ENCODE measurements around the gene GRM7. TPM values are rescaled to one million over a fixed set of nuclear protein-coding genes. Genes with fewer than 3 reads are reported as not detected.

GRM7 gene
- polyA plus RNA-seq, 1 donor from 2014 or later: 23.8 TPM

DNA sequence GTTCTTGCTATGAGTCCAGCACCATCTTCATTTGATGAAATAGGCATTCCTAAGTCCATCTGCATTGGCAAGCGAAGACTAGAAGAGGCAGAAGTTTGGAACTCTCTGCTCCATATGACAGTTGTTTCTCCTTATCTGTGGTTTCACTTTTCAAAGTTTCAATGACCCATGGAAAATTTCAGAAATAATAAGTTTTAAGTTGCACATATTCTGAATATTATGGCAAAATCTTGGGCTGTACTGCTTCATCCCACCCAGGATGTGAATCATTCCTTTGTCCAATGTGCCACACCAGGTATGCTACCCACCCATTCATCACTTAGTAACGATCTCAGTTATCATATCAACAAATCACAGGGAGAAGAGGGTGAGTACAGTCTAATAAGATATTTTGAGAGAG, 647.9 kb downstream of the GRM7 start:
- H3K27me3 ChIP-seq (ENCODE audit: insufficient read depth, low read depth, low read length): no peaks in the 10 kb centered on the region
- no peak overlapping the region for H3K4me3 ChIP-seq (ENCODE audit: low read length)
- no peaks in the 10 kb centered on the region for H3K36me3 ChIP-seq (ENCODE audit: insufficient read depth, low read length)
- no peaks in the 10 kb centered on the region for H3K9me3 ChIP-seq (ENCODE audit: low read length)
- no peak overlapping the region for H3K4me2 ChIP-seq (ENCODE audit: low read length)
- H3F3A ChIP-seq (ENCODE audit: insufficient read depth, low read length, poor library complexity, severe bottlenecking): no peaks in the 10 kb centered on the region
- H4K20me1 ChIP-seq (ENCODE audit: insufficient read depth): no peaks in the 10 kb centered on the region
- no peak overlapping the region for H2AFZ ChIP-seq (ENCODE audit: low read depth, low read length)
- no peak for TF ChIP-seq EP300 (conservative IDR thresholded peaks at IDR 0.05; ENCODE audit: poor library complexity, severe bottlenecking)
- TF ChIP-seq EZH2 (IDR thresholded peaks at IDR 0.05; ENCODE audit: borderline replicate concordance, insufficient read depth, low read length, poor library complexity, severe bottlenecking): no peak
- TF ChIP-seq MXI1 (conservative IDR thresholded peaks at IDR 0.05; ENCODE audit: poor library complexity, severe bottlenecking): no peak
- TF ChIP-seq, protein P1, sequence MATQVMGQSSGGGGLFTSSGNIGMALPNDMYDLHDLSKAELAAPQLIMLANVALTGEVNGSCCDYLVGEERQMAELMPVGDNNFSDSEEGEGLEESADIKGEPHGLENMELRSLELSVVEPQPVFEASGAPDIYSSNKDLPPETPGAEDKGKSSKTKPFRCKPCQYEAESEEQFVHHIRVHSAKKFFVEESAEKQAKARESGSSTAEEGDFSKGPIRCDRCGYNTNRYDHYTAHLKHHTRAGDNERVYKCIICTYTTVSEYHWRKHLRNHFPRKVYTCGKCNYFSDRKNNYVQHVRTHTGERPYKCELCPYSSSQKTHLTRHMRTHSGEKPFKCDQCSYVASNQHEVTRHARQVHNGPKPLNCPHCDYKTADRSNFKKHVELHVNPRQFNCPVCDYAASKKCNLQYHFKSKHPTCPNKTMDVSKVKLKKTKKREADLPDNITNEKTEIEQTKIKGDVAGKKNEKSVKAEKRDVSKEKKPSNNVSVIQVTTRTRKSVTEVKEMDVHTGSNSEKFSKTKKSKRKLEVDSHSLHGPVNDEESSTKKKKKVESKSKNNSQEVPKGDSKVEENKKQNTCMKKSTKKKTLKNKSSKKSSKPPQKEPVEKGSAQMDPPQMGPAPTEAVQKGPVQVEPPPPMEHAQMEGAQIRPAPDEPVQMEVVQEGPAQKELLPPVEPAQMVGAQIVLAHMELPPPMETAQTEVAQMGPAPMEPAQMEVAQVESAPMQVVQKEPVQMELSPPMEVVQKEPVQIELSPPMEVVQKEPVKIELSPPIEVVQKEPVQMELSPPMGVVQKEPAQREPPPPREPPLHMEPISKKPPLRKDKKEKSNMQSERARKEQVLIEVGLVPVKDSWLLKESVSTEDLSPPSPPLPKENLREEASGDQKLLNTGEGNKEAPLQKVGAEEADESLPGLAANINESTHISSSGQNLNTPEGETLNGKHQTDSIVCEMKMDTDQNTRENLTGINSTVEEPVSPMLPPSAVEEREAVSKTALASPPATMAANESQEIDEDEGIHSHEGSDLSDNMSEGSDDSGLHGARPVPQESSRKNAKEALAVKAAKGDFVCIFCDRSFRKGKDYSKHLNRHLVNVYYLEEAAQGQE (IDR thresholded peaks at IDR 0.05; ENCODE audit: borderline replicate concordance): no peak
- TF ChIP-seq RAD21 (conservative IDR thresholded peaks at IDR 0.05): no peak
- no peak for TF ChIP-seq POLR2AphosphoS5 (IDR thresholded peaks at IDR 0.05)
- no peak for TF ChIP-seq SMC3 (conservative IDR thresholded peaks at IDR 0.05; ENCODE audit: poor library complexity)
- TF ChIP-seq, protein P2, sequence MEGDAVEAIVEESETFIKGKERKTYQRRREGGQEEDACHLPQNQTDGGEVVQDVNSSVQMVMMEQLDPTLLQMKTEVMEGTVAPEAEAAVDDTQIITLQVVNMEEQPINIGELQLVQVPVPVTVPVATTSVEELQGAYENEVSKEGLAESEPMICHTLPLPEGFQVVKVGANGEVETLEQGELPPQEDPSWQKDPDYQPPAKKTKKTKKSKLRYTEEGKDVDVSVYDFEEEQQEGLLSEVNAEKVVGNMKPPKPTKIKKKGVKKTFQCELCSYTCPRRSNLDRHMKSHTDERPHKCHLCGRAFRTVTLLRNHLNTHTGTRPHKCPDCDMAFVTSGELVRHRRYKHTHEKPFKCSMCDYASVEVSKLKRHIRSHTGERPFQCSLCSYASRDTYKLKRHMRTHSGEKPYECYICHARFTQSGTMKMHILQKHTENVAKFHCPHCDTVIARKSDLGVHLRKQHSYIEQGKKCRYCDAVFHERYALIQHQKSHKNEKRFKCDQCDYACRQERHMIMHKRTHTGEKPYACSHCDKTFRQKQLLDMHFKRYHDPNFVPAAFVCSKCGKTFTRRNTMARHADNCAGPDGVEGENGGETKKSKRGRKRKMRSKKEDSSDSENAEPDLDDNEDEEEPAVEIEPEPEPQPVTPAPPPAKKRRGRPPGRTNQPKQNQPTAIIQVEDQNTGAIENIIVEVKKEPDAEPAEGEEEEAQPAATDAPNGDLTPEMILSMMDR (IDR thresholded peaks at IDR 0.05; ENCODE audit: poor library complexity, severe bottlenecking): no peak
- no peak for TF ChIP-seq TAF1 (IDR thresholded peaks at IDR 0.05; ENCODE audit: low read depth)
- no peak overlapping the region for H3K9ac ChIP-seq (ENCODE audit: low read length)
- H3K9me2 ChIP-seq (ENCODE audit: insufficient read depth, low read length): no peaks in the 10 kb centered on the region
- no peaks in the 10 kb centered on the region for H3K79me2 ChIP-seq (replicated peaks; ENCODE audit: insufficient read depth, low read length)
- H3K27ac ChIP-seq (ENCODE audit: low read length): no peak overlapping the region

DNA sequence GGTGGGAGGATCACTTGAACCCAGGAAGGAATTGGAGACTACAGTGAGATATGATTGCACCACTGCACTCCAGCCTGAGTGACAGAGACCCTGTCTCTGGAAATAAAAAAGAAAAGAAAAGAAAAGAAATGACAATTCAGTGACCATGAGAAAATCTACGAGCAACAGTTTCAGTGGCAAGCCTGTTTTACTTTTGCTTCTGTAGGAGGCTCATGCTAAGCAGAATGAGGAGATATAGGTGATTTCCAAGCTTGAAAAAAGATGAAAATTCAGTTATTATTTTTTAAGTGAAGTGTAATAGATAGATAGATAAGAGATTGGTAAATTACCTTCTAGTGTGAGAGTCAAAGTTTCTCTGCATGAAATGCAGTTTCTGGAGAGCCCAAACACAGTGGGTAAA, 651.1 kb downstream of the GRM7 start:
- H2AFZ ChIP-seq (ENCODE audit: low read depth, low read length): no peak overlapping the region
- no peak for TF ChIP-seq RAD21 (conservative IDR thresholded peaks at IDR 0.05)
- TF ChIP-seq, protein P2 (IDR thresholded peaks at IDR 0.05; ENCODE audit: poor library complexity, severe bottlenecking): no peak
- no peak for TF ChIP-seq TAF1 (IDR thresholded peaks at IDR 0.05; ENCODE audit: low read depth)
- TF ChIP-seq MXI1 (conservative IDR thresholded peaks at IDR 0.05; ENCODE audit: poor library complexity, severe bottlenecking): no peak
- no peak for TF ChIP-seq SMC3 (conservative IDR thresholded peaks at IDR 0.05; ENCODE audit: poor library complexity)
- TF ChIP-seq, protein P1 (IDR thresholded peaks at IDR 0.05; ENCODE audit: borderline replicate concordance): no peak
- no peak for TF ChIP-seq EP300 (conservative IDR thresholded peaks at IDR 0.05; ENCODE audit: poor library complexity, severe bottlenecking)
- TF ChIP-seq POLR2AphosphoS5 (IDR thresholded peaks at IDR 0.05): no peak
- no peak for TF ChIP-seq EZH2 (IDR thresholded peaks at IDR 0.05; ENCODE audit: borderline replicate concordance, insufficient read depth, low read length, poor library complexity, severe bottlenecking)
- no peaks in the 10 kb centered on the region for H4K20me1 ChIP-seq (ENCODE audit: insufficient read depth)
- H3K79me2 ChIP-seq (replicated peaks; ENCODE audit: insufficient read depth, low read length): no peaks in the 10 kb centered on the region
- H3K4me3 ChIP-seq (ENCODE audit: low read length): no peak overlapping the region
- H3K9me2 ChIP-seq (ENCODE audit: insufficient read depth, low read length): no peaks in the 10 kb centered on the region
- H3K36me3 ChIP-seq (ENCODE audit: insufficient read depth, low read length): no peaks in the 10 kb centered on the region
- H3K27ac ChIP-seq (ENCODE audit: low read length): no peak overlapping the region
- H3K4me2 ChIP-seq (ENCODE audit: low read length): no peak overlapping the region
- no peaks in the 10 kb centered on the region for H3K27me3 ChIP-seq (ENCODE audit: insufficient read depth, low read depth, low read length)
- no peaks in the 10 kb centered on the region for H3F3A ChIP-seq (ENCODE audit: insufficient read depth, low read length, poor library complexity, severe bottlenecking)
- no peak overlapping the region for H3K9ac ChIP-seq (ENCODE audit: low read length)
- H3K9me3 ChIP-seq (ENCODE audit: low read length): no peaks in the 10 kb centered on the region
